Upper lobe of left lung (tissue), 6 donors: ENCODE results near the gene UBXN4. TPM values are rescaled to one million over a fixed set of nuclear protein-coding genes. Genes with fewer than 3 reads are reported as not detected.

Experiments
- ATAC-seq, 2 donors: fragments of 200-7000 bp; cut with Tn5 transposase; one replicate each; pipeline ENCODE4 v1.9.1; 2022; ENCODE audit warnings: mild to moderate bottlenecking in 2 of 2, moderate library complexity in 2 of 2; ENCODE audit not compliant: low FRiP score in 2 of 2
- DNase-seq, 2 donors: peaks; one replicate each; pipeline ENCODE4 v3.0.0-alpha.2; 2019 to 2020
- H3K27ac ChIP-seq, 4 donors: fragments of 200-600 bp; sonication (generic); one replicate each; pipeline ENCODE4 v1.5.1; 2016 to 2019
- H3K27me3 ChIP-seq, 4 donors: fragments of 200-600 bp; sonication (generic); one replicate each; pipeline ENCODE4 v1.5.1; 2017 to 2019
- H3K36me3 ChIP-seq, 4 donors: fragments of 200-600 bp; sonication (generic); one replicate each; pipeline ENCODE4 v1.5.1; 2016 to 2019
- H3K4me1 ChIP-seq, 4 donors: fragments of 200-600 bp; sonication (generic); one replicate each; pipeline ENCODE4 v1.5.1; 2018 to 2019
- H3K4me3 ChIP-seq, 4 donors: fragments of 200-600 bp; sonication (generic); one replicate each; pipeline ENCODE4 v1.5.1; 2017 to 2019; ENCODE audit warnings: mild to moderate bottlenecking in 2 of 4, moderate library complexity in 1 of 4
- H3K9me3 ChIP-seq, 4 donors: fragments of 200-600 bp; sonication (generic); one replicate each; pipeline ENCODE4 v1.5.1; 2018 to 2019
- CTCF ChIP-seq, 6 experiments: fragments of 450-650 bp in 4 of 6; fragments of 200-600 bp in 2 of 6; sonication (generic) in 2 of 6; IDR thresholded peaks; one replicate each; pipeline ENCODE4 v1.5.1; 2016 to 2019; ENCODE audit warnings: antibody characterized with exemption in 6 of 6
- EP300 ChIP-seq, 4 donors: sonication (generic); formaldehyde crosslinking; IDR thresholded peaks; one replicate each; pipeline ENCODE4 v1.5.1; 2017; ENCODE audit warnings: antibody characterized with exemption in 4 of 4, control low read depth in 2 of 4
- POLR2A ChIP-seq, 4 donors: fragments of 450-650 bp; IDR thresholded peaks; one replicate each; pipeline ENCODE4 v1.5.1; 2016 to 2017; ENCODE audit warnings: antibody characterized with exemption in 4 of 4, mild to moderate bottlenecking in 2 of 4
- POLR2AphosphoS5 ChIP-seq, 2 donors: sonication (generic); formaldehyde crosslinking; IDR thresholded peaks; one replicate each; pipeline ENCODE4 v1.5.1; 2017; ENCODE audit warnings: antibody characterized with exemption in 2 of 2
- WGBS, 2 donors: methylation state at CpG; one replicate each; pipeline ENCODE4 v1.1.5; 2017 to 2018; 5-methylcytosine and 5-hydroxymethylcytosine counted together
- total RNA-seq, 6 donors: library from RNA; depleted of rRNA in 4 of 6; stranded (reverse); fragments of >200 nt in 4 of 6; gene quantifications; one replicate each; pipeline versions ENCODE4 v1.1.0 to v1.2.1, GENCODE V29; 2016 to 2021
- donor health status: DM: no; HTN: no; CAD: no; lungs with moderate emphysema.
- donor health status: DM: no; HTN: yes; CAD: no; lungs with severe emphysema.

The UBXN4 gene
- 100 to 1,000 TPM in 1 of 6 donors, 10 to 100 TPM in 5; 34.0 to 101 (median 67.8) TPM for total RNA-seq

GRCh38 chr2:135741395-135742324, at the start of gene UBXN4:
TSS of gene UBXN4 (plus strand) at chr2:135741855. CDS start at chr2:135741930, 75 bp downstream.
- peak within 1 kb of the TSS; percentile 99 to 100 (median 100) for H3K27ac ChIP-seq
- H3K36me3 ChIP-seq, result peaks cover 0 to 6% (median 0%) of the 10 kb centered on the region in 4 donors
- no peaks in the 10 kb centered on the region for H3K9me3 ChIP-seq
- 1 to 2% methylated on average over 12 to 77 of the region's 93 CpGs for WGBS, 2 donors
- ATAC-seq, result peak; percentile 97 to 99
- peaks cover 24 to 27% (median 25%) of the 10 kb centered on the region in 4 donors for H3K4me1 ChIP-seq
- DNase-seq, result peak; percentile 99
- H3K27me3 ChIP-seq, result no peaks in the 10 kb centered on the region
- peak within 1 kb of the TSS; percentile 61 to 92 (median 88) for H3K4me3 ChIP-seq
- TF ChIP-seq EP300 (IDR thresholded peaks at IDR 0.05) (peak in 1 of 4 donors; percentile 33), CTCF (IDR thresholded peaks at IDR 0.05) (peak in 3 of 6 experiments; percentile 26 to 50 (median 44)), POLR2AphosphoS5 (IDR thresholded peaks at IDR 0.05) (peak; percentile 89 to 91), POLR2A (IDR thresholded peaks at IDR 0.05) (peak in 3 of 4 donors; percentile 94 to 95 (median 95))

GRCh38 chr2:135694711-135695110, 46.9 kb upstream of the UBXN4 start:
- no peak for TF ChIP-seq POLR2AphosphoS5 (IDR thresholded peaks at IDR 0.05)
- TF ChIP-seq POLR2A (IDR thresholded peaks at IDR 0.05), result no peak
- no peak for TF ChIP-seq CTCF (IDR thresholded peaks at IDR 0.05)
- no peak for TF ChIP-seq EP300 (IDR thresholded peaks at IDR 0.05)
- Histone ChIP-seq H3K9me3 (no peaks in the 10 kb centered on the region), H3K27me3 (no peaks in the 10 kb centered on the region), H3K36me3 (peaks cover 0 to 4% (median 0%) of the 10 kb centered on the region in 4 donors), H3K27ac (no peak overlapping the region), H3K4me1 (peaks cover 0 to 8% (median 0%) of the 10 kb centered on the region in 4 donors), H3K4me3 (no peak overlapping the region)
- ATAC-seq, result no peak
- no peak for DNase-seq
- WGBS, 2 donors, result 68 to 75% methylated on average over 2 of the region's 2 CpGs

GRCh38 chr2:135698838-135699237, 42.8 kb upstream of the UBXN4 start:
- H3K4me1 ChIP-seq, result peaks cover 0 to 8% (median 0%) of the 10 kb centered on the region in 4 donors
- no peak overlapping the region for H3K27ac ChIP-seq
- no peaks in the 10 kb centered on the region for H3K27me3 ChIP-seq
- no peak for ATAC-seq
- no peak overlapping the region for H3K4me3 ChIP-seq
- no peak for TF ChIP-seq POLR2AphosphoS5 (IDR thresholded peaks at IDR 0.05)
- TF ChIP-seq POLR2A (IDR thresholded peaks at IDR 0.05), result no peak
- TF ChIP-seq CTCF (IDR thresholded peaks at IDR 0.05), result no peak
- no peak for TF ChIP-seq EP300 (IDR thresholded peaks at IDR 0.05)
- H3K9me3 ChIP-seq, result no peaks in the 10 kb centered on the region
- peaks cover 0 to 4% (median 0%) of the 10 kb centered on the region in 4 donors for H3K36me3 ChIP-seq
- no peak for DNase-seq
- 97 to 98% methylated on average over 2 of the region's 2 CpGs for WGBS, 2 donors

- TF ChIP-seq CTCF (IDR thresholded peaks at IDR 0.05), result no peak
- TF ChIP-seq POLR2A (IDR thresholded peaks at IDR 0.05), result no peak
- no peak for TF ChIP-seq EP300 (IDR thresholded peaks at IDR 0.05)
- no peak for TF ChIP-seq POLR2AphosphoS5 (IDR thresholded peaks at IDR 0.05)
- WGBS, 2 donors, result 90 to 100% methylated on average over 2 of the region's 2 CpGs
Measured at GRCh38 chr2:135701442-135701841, 40.2 kb upstream of the UBXN4 start.

More at GRCh38 chr2:135701442-135701841, 40.2 kb upstream of the UBXN4 start:
- no peaks in the 10 kb centered on the region for H3K27me3 ChIP-seq
- no peaks in the 10 kb centered on the region for H3K36me3 ChIP-seq
- H3K4me3 ChIP-seq, result no peak overlapping the region
- H3K4me1 ChIP-seq, result no peaks in the 10 kb centered on the region
- no peaks in the 10 kb centered on the region for H3K9me3 ChIP-seq
- ATAC-seq (no peak), DNase-seq (no peak)
- no peak overlapping the region for H3K27ac ChIP-seq
